GM18498 (cell line): ENCODE measurements around the gene HAUS8.
"Not testable (repeated sequence)": the region's sequence is repeated elsewhere in the genome, so short reads cannot be mapped to it uniquely, and the experiment has no call there.

Source experiments
- ATAC-seq: cut with Tn5 transposase; IDR thresholded peaks from one replicate; pipeline ENCODE4 v1.9.1; 2021; ENCODE audit warnings: mild to moderate bottlenecking, moderate library complexity; ENCODE audit not compliant: unreplicated experiment

HAUS8 gene

DNA sequence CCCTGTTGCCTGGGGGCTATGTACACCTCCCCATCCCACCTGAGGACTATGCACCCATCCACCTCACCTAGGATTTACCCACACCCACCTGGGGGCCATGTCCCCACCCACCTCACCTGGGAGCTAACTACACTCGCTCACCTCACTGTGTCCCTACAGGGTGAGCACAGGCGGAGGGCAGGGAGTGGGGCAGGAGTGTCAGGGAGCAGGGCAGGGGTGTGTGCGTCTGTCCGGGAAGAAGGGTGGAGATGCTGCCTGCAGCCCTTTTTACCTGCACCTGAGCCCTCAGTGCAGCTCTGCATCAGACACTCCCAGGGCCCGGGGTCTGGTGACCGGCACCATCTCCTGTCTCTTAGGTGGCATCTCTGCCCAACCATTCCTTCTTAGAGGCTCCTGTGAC, 38.1 kb downstream of the HAUS8 start:
- no peak for ATAC-seq

DNA sequence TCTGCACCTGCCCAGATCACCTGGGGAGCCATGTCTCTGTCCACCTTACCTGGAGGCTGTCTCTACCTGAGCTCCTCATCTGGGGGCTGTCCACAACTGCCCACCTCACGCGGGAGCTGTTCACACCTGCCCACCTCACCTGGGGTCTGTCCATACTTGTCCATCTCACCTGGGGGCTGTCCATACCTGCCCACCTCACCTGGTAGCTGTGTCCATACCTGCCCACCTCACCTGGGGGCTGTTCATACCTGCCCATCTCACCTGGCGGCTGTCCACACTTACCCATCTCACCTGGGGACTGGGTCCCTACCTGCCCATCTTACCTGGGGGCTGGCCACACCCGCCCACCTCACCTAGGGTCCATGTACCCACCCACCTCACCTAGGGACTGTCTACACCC, 38.6 kb downstream of the HAUS8 start:
- ATAC-seq, result no peak

DNA sequence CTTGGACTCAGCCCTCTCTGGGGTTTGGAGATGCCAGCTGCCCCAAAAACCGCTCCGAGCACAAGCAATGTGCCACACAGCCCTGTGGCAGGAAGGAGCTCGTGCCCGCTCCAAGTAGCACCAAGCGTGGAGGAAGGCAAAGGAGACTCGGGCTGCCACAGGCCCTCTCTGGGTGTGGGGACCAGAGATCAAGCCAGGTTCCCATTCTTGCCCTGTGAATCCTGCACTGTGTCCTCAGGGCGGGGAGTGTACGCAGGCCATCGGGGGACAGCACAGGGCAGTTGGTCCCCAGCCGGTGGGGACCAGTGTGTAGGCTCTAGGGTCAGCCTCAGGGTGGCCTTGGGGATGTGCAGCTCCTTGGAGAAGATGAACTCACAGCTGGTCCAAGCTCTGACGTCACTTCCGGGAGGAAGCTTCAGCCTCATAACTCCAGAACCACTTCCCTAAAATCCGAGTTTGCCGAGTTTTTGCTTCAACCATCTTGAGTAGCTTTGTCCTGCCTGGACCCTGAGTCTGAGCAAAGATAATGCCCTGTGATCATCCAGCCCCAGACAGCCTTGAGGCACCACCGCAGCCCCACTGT, 39.3 kb downstream of the HAUS8 start:
- no peak for ATAC-seq

DNA sequence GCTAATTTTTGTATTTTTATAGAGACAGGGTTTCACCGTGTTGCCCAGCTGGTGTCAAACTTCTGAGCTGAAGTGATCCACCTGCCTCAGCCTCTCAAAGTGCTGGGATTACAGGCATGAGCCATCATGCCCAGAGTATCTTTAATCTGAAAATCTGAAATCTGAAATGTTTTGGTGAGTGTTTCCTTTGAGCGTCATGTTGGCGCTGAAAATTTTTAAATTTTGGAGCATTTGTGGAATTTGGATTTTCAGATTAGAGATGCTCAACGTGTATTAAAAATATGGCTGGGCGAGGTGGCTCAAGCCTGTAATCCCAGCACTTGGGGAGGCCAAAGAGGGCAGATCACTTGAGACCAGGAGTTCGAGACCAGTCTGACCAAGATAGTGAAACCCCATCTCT, 43.5 kb downstream of the HAUS8 start:
- no peak for ATAC-seq

DNA sequence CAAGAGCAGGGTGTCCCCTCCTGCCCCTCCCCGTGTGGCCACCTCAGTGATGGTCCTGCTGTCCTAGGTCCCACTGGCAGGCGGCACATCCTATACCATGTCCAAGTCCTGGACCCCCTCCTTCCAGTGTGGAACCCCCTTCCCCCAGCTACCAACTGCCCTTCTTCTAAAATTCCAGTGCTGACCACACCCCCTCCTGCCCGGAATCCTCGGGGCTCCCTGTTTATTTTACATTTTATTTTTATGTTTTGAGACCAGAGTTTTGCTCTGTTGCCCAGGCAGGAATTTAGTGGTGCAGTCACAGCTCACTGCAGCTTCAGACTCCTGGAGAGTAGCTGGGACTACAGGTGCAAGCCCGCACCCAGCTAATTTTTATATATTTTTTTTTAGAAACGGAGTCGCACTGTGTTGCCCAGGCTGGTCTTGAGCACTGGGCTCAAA, 47.7 kb downstream of the HAUS8 start:
- ATAC-seq, result no peak

DNA sequence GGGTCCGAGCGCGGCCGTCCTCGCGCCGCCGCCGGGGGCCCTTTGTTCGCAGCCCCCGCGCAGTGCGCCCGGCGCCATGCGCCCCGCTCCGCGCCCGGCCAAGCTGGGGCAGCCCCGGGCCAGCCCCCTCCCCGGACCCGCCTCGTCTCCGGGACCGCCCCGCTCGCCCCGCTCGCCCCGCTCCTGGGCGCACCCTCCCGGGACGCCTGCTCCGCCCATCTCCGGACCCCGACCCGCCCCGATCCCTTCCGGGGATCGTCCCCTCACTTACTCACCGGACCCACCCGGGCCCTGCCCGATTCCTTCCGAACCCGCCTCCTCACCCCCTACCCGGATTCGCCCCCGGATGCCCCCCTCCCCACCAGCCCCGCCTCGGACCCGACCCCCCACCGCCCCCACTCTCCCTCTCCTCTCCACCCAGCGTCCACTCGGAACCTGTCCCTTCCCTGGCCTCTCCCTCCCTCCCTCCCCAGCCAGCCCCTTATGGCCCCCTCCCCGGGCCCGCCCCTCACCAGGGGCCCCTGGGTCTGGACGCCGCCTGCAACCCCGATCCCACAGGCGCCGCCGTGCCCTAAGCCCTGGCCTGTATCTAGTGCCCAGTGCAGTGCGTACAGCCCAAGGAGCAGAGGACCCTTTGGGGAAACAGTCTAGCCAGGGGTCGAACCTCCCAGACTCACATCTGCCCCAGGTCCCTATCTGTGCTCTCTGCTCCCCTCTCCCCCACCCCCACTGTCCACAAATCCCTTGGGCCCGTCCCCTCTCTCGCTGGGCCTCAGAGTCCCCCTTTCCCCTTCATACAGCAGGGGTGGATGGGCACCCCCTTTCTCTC, 48.3 kb downstream of the HAUS8 start, which contains the start of gene CPAMD8:
Gene CPAMD8 (minus strand): TSS at position 105 of the 829 bp plus-strand sequence. CDS start 168 bp downstream, outside the sequence.
- no peak for ATAC-seq

DNA sequence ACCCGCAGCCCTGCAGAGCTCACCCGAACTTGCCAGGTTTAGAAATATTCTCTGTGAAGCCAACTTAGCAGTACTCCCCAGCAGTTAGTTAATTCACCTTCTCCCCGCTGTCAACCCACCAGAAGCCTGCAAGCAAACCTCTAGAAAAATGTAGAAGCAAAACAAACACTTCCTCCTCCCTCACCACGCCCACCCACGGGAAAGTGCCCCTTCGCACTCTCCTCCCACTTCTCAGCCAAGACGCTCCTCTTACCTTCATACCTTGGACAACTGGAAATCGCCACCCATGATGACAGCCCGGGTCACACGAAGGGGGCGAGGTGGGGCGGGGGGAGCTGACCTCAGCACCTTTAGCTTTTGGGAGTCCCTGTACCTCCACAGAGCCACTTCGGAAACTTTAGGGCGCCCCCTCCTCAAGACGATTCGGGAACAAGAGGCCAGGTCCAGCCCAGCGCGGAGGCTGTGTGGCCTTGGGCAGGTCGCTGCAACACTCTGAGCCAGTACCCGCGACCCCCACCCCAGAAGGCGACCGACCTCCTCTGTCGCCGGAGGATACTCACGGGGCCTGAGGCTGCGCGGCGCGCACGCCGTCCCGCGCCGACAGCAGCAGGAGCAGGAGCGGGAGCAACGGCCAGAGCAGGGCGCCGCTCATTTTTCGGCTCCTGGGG, 49.1 kb downstream of the HAUS8 start:
- ATAC-seq, result no peak

DNA sequence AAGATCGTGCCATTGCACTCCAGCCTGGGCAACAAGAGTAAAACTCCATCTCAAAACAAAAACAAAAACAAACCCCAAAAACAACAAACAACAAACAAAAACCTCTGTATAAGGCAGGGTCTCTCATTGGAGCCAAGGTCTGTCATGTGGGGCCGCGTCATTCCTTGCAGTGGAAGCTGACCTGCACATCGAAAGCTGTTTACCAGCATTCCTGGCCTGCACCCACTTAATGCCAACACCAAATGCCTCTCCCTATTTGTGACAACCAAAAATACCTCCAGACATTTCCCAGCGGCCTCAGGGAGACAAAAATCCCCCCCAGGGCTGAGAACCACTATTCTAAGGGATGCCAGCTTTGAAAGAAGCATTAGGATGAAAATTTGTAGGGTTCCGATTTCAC, 49.9 kb downstream of the HAUS8 start:
- ATAC-seq, result no peak

DNA sequence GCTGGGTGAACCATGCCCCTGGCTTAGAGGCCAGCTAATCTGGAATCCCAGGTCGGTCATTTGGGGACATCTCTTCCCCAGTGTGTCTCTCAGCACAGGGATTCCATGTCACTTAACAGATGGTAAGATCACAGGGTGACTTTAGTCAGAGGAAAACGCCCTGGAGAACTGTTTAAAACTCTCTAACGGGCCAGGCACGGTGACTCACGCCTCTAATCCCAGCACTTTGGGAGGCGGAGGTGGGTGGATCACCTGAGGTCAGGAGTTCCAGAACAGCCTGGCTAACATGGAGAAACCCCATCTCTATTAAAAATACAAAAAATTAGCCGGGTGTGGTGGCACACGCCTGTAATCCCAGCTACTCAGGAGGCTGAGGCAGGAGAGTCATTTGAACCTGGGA, 50.3 kb downstream of the HAUS8 start:
- ATAC-seq, result not testable (repeated sequence)

DNA sequence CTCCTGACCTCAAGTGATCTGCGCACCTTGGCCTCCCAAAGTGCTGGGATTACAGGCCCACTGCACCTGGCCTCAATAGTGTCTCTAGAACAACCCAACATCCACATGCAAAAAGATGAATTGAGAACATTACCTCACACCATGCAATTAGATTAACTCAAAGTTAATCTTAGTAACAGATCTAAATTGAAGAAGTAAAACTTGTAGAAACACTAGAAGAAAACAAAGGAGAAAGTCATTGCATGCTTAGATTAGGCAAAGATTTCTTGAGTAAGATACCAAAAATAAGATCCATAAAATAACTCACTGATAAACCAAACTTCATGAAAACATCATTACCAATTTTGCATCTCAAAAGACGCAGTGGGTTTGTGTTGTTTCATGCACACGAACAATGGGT, 51.4 kb downstream of the HAUS8 start:
- ATAC-seq, result no peak

DNA sequence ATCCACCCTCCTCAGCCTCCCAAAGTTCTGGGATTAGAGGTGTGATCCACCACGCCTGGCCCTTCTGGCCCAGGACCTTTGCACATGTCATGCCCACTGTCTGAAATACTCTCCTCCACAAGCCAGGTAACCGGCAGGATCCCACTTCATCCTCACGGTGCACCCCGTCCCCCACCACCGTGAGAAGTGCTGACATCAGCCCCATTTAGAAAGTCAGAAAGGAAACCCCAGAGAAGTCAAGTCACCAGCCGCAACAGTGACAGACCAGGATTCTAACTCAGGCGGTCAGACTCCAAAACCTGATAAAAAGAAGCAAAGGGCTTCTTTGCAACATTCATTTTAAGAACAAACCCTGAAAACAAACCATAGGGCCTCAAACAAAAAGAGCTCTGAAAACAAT, 52.5 kb downstream of the HAUS8 start:
- ATAC-seq, result no peak

DNA sequence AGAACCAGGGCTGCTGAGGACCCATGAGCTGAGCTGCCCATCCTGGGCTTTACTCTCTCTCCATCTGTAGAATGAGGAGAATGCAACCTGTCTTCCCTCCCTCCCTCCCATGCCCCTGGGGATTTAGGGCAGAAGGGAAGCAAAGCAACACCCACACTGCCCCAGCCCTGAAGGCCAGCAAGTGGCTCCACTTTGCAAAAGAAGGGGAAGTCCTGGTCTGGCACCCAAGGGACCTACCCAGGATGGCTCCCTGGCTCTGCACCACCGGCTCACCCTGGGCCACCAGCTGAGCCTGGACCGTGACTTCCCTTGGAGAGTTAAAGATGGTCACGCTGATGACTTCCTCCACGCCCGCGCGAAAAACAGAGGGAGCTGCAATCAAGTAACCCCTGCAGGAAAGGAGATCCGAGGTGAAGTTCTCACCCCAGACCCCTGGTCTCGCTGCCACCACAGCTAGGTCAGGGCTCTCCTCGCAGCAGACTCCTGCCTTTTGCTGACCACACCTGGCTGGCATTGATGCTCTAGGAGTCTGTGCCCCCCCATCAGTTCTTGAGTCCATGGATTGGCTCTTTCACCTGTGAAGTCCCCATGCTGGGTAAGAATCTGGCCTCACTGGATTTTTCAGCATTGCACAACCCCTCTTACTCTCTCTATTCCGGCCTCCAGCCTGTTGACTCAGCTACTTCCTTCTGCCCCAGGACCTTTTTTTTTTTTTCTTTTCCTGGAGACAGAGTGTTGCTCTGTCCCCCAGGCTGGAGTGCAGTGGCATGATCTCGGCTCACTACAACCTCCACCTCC, 53.3 kb downstream of the HAUS8 start:
- no peak for ATAC-seq

DNA sequence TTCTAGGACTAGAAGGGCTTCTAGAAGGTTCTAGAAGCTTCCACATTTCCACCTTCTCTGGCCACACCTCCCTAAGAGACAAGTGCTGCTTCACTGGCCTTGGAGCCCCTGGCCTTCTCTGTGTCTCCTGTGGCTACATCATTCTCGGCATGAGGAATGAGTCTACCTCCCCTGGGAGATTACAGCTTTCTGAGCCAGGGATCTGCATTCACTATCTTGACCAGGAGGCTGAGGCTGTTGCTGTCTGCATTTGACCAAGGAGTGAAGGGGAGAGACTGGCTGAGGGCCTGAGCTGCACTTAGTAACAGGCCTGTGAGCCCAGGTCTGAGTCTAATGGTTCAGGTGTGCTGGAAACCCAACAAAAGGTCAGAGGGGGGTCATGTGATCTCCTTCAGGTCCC, 53.9 kb downstream of the HAUS8 start:
- no peak for ATAC-seq

DNA sequence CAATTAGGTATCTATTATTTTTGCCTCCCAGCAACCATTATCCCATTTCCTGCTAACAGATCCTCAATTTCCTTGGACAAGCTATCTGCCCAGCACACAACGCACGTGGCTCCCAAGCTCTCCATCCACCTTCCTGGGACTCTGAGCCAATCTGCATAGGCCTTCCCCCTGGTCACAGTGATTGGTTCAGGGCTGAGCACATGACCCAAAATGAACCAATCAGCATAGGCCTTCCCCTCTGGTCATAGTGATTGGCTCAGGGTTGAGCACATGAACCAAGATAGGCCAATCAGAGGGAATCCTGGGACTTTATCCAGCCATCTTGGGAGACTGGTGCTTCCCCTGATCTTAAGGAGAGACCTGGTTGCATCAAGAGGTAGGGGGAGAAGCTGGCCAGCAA, 54.4 kb downstream of the HAUS8 start:
- no peak for ATAC-seq

DNA sequence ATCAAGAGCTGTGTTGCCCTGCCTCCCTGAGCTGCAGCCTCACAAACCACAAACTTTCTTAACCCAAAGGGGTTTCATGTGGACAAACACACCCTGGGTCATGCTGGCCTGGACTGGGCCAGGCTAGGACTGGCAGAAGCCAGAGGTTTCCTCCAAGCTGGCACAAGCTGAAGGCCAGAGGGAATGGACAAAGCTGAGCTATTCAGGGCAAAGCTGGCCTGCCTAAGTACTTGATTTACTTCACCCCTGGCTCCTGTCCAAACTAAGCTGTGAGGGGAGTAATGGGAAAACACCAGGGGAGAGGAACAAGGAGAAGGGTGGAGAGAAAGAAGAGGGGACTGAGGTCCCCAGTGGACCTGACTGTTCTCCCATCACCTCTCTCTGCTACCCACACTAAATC, 54.9 kb downstream of the HAUS8 start:
- no peak for ATAC-seq

DNA sequence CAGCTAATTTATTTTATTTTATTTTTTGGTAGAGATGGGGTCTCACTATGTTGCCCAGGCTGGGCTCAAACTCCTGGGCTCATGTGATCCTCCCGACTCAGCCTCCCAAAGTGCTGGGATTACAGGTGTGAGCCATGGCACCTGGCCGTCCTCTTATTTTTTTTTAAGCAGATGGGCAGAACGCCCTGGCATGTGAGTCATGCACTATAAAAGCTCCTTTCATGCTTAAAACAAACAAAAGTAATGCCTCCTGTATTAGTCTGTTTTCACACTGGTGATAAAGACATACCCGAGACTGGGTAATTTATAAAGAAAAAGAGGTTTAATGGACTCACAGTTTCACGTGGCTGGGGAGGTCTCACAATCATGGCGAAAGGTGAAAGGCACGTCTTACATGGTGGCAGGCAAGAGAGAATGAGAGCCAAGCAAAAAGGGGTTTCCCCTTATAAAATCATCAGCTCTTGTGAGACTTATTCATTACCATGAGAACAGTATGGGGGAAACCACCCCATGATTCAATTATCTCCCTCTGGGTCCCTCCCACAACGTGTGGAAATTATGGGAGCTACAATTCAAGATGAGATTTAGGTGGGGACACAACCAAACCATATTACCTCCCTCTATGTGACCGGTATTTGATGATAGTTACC, 60.9 kb downstream of the HAUS8 start:
- not testable (repeated sequence) for ATAC-seq

DNA sequence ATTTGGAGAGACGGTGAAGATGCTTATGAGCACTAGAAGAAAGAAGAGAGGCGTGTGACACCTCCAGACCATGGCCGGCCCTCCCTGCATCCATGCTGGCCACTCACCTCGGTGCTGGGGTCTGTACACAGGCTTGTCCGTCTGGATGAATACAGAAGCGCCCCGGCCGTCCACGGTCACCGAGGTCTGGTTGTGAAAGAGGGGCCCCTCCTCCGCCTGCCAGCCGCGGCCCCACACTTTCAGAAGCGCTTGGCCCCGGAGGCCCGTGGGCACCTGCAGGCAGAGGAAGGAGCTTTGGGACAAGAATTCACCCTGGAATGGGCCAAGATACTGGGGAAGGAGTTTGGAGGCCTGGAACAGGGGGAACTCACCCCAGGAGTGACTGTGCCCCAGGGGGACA, 63.8 kb downstream of the HAUS8 start:
- ATAC-seq, result no peak

DNA sequence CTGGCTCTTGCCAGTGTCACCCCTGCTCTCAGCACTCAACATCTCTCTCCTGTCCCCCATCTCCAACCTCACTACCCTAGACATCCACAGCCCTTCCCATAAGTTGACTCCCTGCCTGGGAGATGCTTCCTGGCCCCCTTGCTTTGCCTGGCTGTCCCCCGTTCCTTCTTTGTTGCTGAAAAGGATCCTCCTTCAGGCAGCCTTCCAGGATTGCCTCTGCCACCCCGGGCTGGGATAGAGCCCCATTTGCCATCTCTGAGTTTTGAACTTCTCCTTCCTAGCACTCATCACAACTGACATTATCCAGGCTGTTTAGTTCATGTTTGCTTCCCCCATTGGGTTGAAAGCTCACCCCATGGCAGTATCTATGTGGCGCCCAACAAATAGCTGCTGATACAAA, 68.7 kb downstream of the HAUS8 start:
- ATAC-seq, result no peak

DNA sequence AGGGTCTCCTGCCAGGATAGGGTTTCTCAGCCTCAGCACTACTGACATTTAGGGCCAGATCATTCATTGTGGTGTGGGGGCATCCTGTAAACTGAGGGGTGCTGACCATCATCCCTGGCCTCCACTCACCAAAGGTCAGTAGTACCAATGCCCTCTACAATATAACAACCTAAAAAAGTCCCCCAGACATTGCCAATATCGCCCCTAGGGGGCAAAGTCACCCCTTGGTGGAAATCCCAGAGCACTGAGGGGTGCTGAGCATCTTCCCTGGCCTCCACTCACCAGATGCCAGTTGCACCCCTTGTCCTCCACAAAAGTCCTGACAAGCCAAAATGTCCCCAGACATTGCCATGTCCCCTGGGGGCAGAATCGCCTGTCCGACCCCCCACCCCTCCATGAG, 70.3 kb downstream of the HAUS8 start:
- no peak for ATAC-seq

DNA sequence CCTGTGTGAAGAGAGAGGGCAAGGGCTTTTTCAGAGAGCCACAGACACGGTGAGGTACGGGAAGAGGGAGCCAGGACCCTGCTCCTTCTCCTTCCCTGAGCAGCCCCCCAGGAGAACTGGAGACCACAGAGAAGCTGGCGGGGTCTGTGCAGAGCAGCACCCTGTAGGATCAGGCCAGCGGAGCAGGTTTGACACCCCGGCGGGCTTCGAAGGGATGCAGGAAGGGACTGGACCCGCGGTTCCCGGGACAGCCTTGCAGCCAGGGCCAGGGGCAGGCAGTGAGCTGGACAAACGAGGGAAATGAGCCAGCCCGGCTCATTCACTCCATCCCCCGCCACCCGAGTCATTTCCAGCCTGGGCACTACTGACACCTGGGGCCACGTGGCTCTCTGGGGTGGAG, 70.9 kb downstream of the HAUS8 start:
- no peak for ATAC-seq

DNA sequence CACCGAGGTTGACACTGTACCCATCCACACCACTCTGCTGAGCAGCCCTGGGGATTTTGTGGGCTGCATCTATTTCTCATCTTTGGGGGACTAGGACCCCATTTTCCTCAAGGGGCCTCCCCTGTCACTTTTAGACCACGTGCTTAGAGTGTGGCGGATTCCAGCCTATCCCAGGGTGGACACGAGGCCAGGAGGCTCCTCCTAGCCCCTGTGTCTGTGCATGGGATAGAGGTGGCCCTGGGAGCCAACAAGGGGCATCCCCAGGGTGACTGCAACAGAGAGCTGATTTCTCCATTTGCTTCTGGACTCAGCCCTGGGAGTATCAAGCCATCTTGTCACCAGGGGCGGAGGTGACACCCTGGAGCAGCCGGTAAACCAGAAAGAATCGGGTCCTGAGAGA, 72.8 kb downstream of the HAUS8 start:
- ATAC-seq, result no peak
